CD4-positive, alpha-beta T cell (primary cell): Measurements from ENCODE around the gene SLC24A2. TPM values are rescaled to one million over a fixed set of nuclear protein-coding genes. Genes with fewer than 3 reads are reported as not detected.

Source experiments
- ATAC-seq: fragments of 200-7000 bp; cut with Tn5 transposase; one replicate; pipeline ENCODE4 v1.10.0; 2022; ENCODE audit warnings: mild to moderate bottlenecking; ENCODE audit not compliant: poor library complexity
- CTCF ChIA-PET: fragments of 350-600 bp; sonication (Branson Sonifier 250); formaldehyde crosslinking; loops from one replicate; lab custom pipeline; 2021; ENCODE audit warnings: antibody characterized with exemption, inconsistent platforms; lab: Charles Lee
- POLR2A ChIA-PET: fragments of 350-600 bp; sonication (Branson Sonifier 250); formaldehyde crosslinking; loops from one replicate; lab custom pipeline; 2021; ENCODE audit warnings: antibody characterized with exemption, inconsistent platforms; lab: Charles Lee
- DNase-seq, 14 experiments: peaks; one replicate each; pipeline ENCODE4 v3.0.0-alpha.2; 2013 to 2020; ENCODE audit warnings: mixed read lengths in 2 of 14
- H3K27ac ChIP-seq, 2 donors: one replicate each; pipeline versions ENCODE4 v1.5.1 to v1.7.0; 2013; ENCODE audit warnings: low read length in 2 of 2, low read depth in 1 of 2, mild to moderate bottlenecking in 1 of 2
- H3K27me3 ChIP-seq, 2 experiments: 1 replicate in 1 of 2; 2 replicates in 1 of 2; pipeline versions ENCODE4 v1.6.1 to v1.7.0; 2013; ENCODE audit warnings: low read length in 2 of 2, control low read depth in 1 of 2, mild to moderate bottlenecking in 1 of 2, moderate library complexity in 1 of 2; ENCODE audit not compliant: insufficient read depth in 2 of 2, control insufficient read depth in 1 of 2
- H3K36me3 ChIP-seq: one replicate; pipeline ENCODE4 v1.6.1; 2013; ENCODE audit warnings: low read length, control low read depth; ENCODE audit not compliant: insufficient read depth
- H3K4me1 ChIP-seq: one replicate; pipeline ENCODE4 v1.6.1; 2013; ENCODE audit warnings: low read length, control low read depth; ENCODE audit not compliant: insufficient read depth
- H3K4me3 ChIP-seq: one replicate; pipeline ENCODE4 v1.5.1; 2013; ENCODE audit warnings: mild to moderate bottlenecking, low read length, moderate library complexity
- H3K9me3 ChIP-seq, 2 experiments: 1 replicate in 1 of 2; 2 replicates in 1 of 2; pipeline versions ENCODE4 v1.6.1 to v1.7.0; 2013; ENCODE audit warnings: low read length in 2 of 2, mild to moderate bottlenecking in 2 of 2, control low read depth in 1 of 2, moderate library complexity in 1 of 2; ENCODE audit not compliant: control insufficient read depth in 1 of 2, insufficient read depth in 1 of 2
- H3K27ac Mint-ChIP-seq: one replicate; pipeline ENCODE4 v1.8.0; 2020; ENCODE audit warnings: mixed read lengths
- H3K27me3 Mint-ChIP-seq: one replicate; pipeline ENCODE4 v1.8.0; 2021; ENCODE audit warnings: mixed read lengths
- H3K36me3 Mint-ChIP-seq: one replicate; pipeline ENCODE4 v1.8.0; 2021; ENCODE audit warnings: low read depth, mixed read lengths
- H3K4me1 Mint-ChIP-seq: one replicate; pipeline ENCODE4 v1.8.0; 2021; ENCODE audit warnings: low read depth, mixed read lengths
- H3K4me3 Mint-ChIP-seq: one replicate; pipeline ENCODE4 v1.8.0; 2020; ENCODE audit warnings: mild to moderate bottlenecking, mixed read lengths
- H3K9me3 Mint-ChIP-seq: one replicate; pipeline ENCODE4 v1.8.0; 2020; ENCODE audit warnings: mixed read lengths
- CTCF ChIP-seq: fragments of 200-600 bp; IDR thresholded peaks from one replicate; pipeline ENCODE4 v1.8.0; 2022; ENCODE audit warnings: antibody characterized with exemption, mild to moderate bottlenecking
- intact Hi-C, 2 experiments: fragments of 100-400 bp; cut with DNase I in 1 of 2; cut with micrococcal nuclease in 1 of 2; formaldehyde crosslinking; loops; one replicate each; pipeline versions ENCODE4 v1.15.1 to v1.9.0; 2023 to 2025; cut with DNase I, micrococcal nuclease
- total RNA-seq, 174 experiments: library from RNA in 2 of 174; stranded (reverse) in 2 of 174; gene quantifications; one replicate each; pipeline ENCODE4 v1.2.3 and lab custom pipeline; 2021 to 2026

The SLC24A2 gene
- total RNA-seq, 2 experiments from 2014 or later, result not detected

- DNase-seq (no peak), ATAC-seq (no peak)
- no peaks in the 10 kb centered on the region for H3K36me3 Mint-ChIP-seq
- no peak overlapping the region for H3K27ac Mint-ChIP-seq
- CTCF ChIA-PET, result no interaction called here
- Histone ChIP-seq H3K27ac (no peak overlapping the region), H3K27me3 (no peaks in the 10 kb centered on the region), H3K4me3 (no peak overlapping the region), H3K4me1 (no peaks in the 10 kb centered on the region), H3K9me3 (no peaks in the 10 kb centered on the region), H3K36me3 (no peaks in the 10 kb centered on the region)
- H3K4me3 Mint-ChIP-seq, result no peak overlapping the region
- intact Hi-C loops, result no loop called here
- POLR2A ChIA-PET, result interaction anchor here (0.7 kb wide), 1 partner anchor 1589 kb away, joined by 3 read pairs; no protein-coding TSS in a partner anchor
- no peak for TF ChIP-seq CTCF
- H3K27me3 Mint-ChIP-seq, result peaks cover 21% of the 10 kb centered on the region
- no peaks in the 10 kb centered on the region for H3K9me3 Mint-ChIP-seq
- no peaks in the 10 kb centered on the region for H3K4me1 Mint-ChIP-seq
Measured at GRCh38 chr9:19800884-19801283, 12.0 kb upstream of the SLC24A2 start.

GRCh38 chr9:19799784-19800183 is 10.9 kb upstream of the SLC24A2 start:
- no peaks in the 10 kb centered on the region for H3K9me3 Mint-ChIP-seq
- Histone ChIP-seq H3K27me3 (no peaks in the 10 kb centered on the region), H3K36me3 (no peaks in the 10 kb centered on the region), H3K9me3 (no peaks in the 10 kb centered on the region), H3K4me3 (no peak overlapping the region), H3K4me1 (no peaks in the 10 kb centered on the region), H3K27ac (no peak overlapping the region)
- H3K27me3 Mint-ChIP-seq, result peaks cover 19% of the 10 kb centered on the region
- no peak overlapping the region for H3K27ac Mint-ChIP-seq
- CTCF ChIA-PET, result no interaction called here
- TF ChIP-seq CTCF, result no peak
- ATAC-seq, result no peak
- no peaks in the 10 kb centered on the region for H3K4me1 Mint-ChIP-seq
- POLR2A ChIA-PET, result no interaction called here
- intact Hi-C loops, result no loop called here
- no peak for DNase-seq
- H3K36me3 Mint-ChIP-seq, result no peaks in the 10 kb centered on the region
- H3K4me3 Mint-ChIP-seq, result no peak overlapping the region

GRCh38 chr9:19788152-19788551 is 685 bp downstream of the SLC24A2 start:
- Mint-ChIP-seq H3K27ac (no peak overlapping the region), H3K36me3 (no peaks in the 10 kb centered on the region), H3K9me3 (no peaks in the 10 kb centered on the region), H3K4me1 (no peaks in the 10 kb centered on the region), H3K4me3 (no peak overlapping the region), H3K27me3 (peaks cover 62% of the 10 kb centered on the region)
- TF ChIP-seq CTCF, result no peak
- no peak for DNase-seq
- intact Hi-C loops, result no loop called here
- Histone ChIP-seq H3K4me1 (no peaks in the 10 kb centered on the region), H3K9me3 (peaks cover 0 to 6% of the 10 kb centered on the region in 2 experiments), H3K27me3 (peaks cover 17 to 34% of the 10 kb centered on the region in 2 experiments), H3K4me3 (no peak overlapping the region), H3K36me3 (no peaks in the 10 kb centered on the region), H3K27ac (no peak overlapping the region)
- ATAC-seq, result no peak
- CTCF ChIA-PET, result no interaction called here
- POLR2A ChIA-PET, result no interaction called here
